ENCODE measurements around the gene LUC7L3. TPM values are rescaled to one million over a fixed set of nuclear protein-coding genes. Genes with fewer than 3 reads are reported as not detected.
A peak's percentile ranks its signal among the peaks of the same experiment; 100 is the strongest.

LUC7L3 gene
- total and polyA plus RNA-seq, 2 of the 13 experiments (the other 11 are each of a cell fraction or from before 2014, with no cell fraction given): 108 to 120 TPM

- no peak for TF ChIP-seq IRF1 (CRISPR knock-in tag; IDR thresholded peaks at IDR 0.05; ENCODE audit: low read depth)
- no peak for TF ChIP-seq CSRNP2 (CRISPR knock-in tag; conservative IDR thresholded peaks at IDR 0.05; ENCODE audit: low read depth)
- TF ChIP-seq ZNF660 (CRISPR knock-in tag; IDR thresholded peaks at IDR 0.05; ENCODE audit: borderline replicate concordance, low read depth): no peak
- peak; percentile 98 for TF ChIP-seq RORA (CRISPR knock-in tag; IDR thresholded peaks at IDR 0.05)
- no peak; the same call in 1 of the 2 replicates for TF ChIP-seq ZNF33A (CRISPR knock-in tag; IDR thresholded peaks at IDR 0.05; ENCODE audit: borderline replicate concordance)
- TF ChIP-seq ZNF616 (CRISPR knock-in tag; IDR thresholded peaks at IDR 0.05; ENCODE audit: low read depth): no peak
- TF ChIP-seq ZNF484 (CRISPR knock-in tag; IDR thresholded peaks at IDR 0.05; ENCODE audit: borderline replicate concordance, low read depth): peak; percentile 35; the same call in 1 of the 2 replicates
- TF ChIP-seq KAT2B (IDR thresholded peaks at IDR 0.05; ENCODE audit: borderline replicate concordance, low read depth, low read length): no peak
- peak; percentile 99 for TF ChIP-seq KDM2A (CRISPR knock-in tag; IDR thresholded peaks at IDR 0.05; ENCODE audit: borderline replicate concordance, low read depth)
- peak; percentile 73; the same call in 1 of the 2 replicates for TF ChIP-seq TFDP1 (CRISPR knock-in tag; IDR thresholded peaks at IDR 0.05; ENCODE audit: borderline replicate concordance)
- peak; percentile 78 for TF ChIP-seq SRF (IDR thresholded peaks at IDR 0.05; ENCODE audit: low read depth, low read length)
- TF ChIP-seq CENPT (CRISPR knock-in tag; IDR thresholded peaks at IDR 0.05; ENCODE audit: low read depth): no peak
- peak; percentile 90 for TF ChIP-seq GATAD1 (CRISPR knock-in tag; IDR thresholded peaks at IDR 0.05)
- no peak for TF ChIP-seq ZNF775 (CRISPR knock-in tag; IDR thresholded peaks at IDR 0.05; ENCODE audit: borderline replicate concordance)
- TF ChIP-seq PCBP2 (optimal IDR thresholded peaks at IDR 0.05; ENCODE audit: low read depth, low read length, poor library complexity, severe bottlenecking): no peak
- TF ChIP-seq SNAPC4 (CRISPR knock-in tag; IDR thresholded peaks at IDR 0.05): no peak
- peak; percentile 96 for TF ChIP-seq CCDC6 (CRISPR knock-in tag; IDR thresholded peaks at IDR 0.05)
- TF ChIP-seq MIER2 (CRISPR knock-in tag; IDR thresholded peaks at IDR 0.05): peak; percentile 80; the same call in 1 of the 2 replicates
- no peak for TF ChIP-seq HOXA5 (CRISPR knock-in tag; IDR thresholded peaks at IDR 0.05)
- TF ChIP-seq PCBP1 (IDR thresholded peaks at IDR 0.05; ENCODE audit: borderline replicate concordance, low read depth, low read length): no peak
Measured at GRCh38 chr17:50707289-50708049, 11.9 kb upstream of the LUC7L3 start, which contains the start of gene ANKRD40 (continued).
